ENCODE data around the gene NELFB. TPM values are rescaled to one million over a fixed set of nuclear protein-coding genes. Genes with fewer than 3 reads are reported as not detected.

NELFB gene
- total RNA-seq, 1 donor from 2014 or later: 63.0 TPM

DNA sequence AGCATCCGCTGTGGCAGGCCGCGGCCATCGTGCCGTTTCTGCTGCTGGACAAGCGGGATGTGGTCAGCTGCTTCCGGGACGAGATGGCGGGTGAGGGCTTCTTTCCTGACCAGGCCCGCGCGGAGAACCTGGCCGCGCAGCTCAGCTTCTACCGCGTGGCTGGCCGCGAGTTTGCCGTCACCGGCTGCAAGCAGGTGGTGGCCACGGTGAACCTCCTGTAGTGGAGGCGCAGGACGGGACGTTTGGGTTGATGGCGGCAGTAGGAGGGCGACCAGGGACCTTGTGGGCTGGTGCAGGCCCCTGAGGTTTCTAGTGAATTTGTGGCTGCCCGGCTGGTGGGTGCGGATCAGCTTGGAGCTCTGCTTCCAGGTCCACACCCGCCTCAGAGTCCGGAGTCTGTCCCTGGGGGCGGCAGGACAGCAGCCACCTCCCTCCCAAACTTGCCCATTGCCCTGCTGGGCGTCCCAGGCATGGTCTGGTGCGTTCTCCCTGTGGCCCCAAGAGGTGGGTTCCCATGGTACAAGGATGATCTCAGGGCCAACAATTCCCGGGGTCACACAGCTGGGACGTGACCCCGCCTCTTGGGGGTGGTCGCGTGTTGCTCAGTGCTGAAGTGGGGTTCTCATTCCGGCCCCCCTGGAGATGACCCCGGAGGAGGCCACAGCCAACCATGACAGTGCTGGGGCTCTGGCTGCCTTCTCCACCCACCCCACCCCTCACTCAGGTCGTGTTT lies 24.8 kb downstream of the NELFB start:
- no peak for DNase-seq (ENCODE audit: extremely low read depth, low read depth, low spot score)

DNA sequence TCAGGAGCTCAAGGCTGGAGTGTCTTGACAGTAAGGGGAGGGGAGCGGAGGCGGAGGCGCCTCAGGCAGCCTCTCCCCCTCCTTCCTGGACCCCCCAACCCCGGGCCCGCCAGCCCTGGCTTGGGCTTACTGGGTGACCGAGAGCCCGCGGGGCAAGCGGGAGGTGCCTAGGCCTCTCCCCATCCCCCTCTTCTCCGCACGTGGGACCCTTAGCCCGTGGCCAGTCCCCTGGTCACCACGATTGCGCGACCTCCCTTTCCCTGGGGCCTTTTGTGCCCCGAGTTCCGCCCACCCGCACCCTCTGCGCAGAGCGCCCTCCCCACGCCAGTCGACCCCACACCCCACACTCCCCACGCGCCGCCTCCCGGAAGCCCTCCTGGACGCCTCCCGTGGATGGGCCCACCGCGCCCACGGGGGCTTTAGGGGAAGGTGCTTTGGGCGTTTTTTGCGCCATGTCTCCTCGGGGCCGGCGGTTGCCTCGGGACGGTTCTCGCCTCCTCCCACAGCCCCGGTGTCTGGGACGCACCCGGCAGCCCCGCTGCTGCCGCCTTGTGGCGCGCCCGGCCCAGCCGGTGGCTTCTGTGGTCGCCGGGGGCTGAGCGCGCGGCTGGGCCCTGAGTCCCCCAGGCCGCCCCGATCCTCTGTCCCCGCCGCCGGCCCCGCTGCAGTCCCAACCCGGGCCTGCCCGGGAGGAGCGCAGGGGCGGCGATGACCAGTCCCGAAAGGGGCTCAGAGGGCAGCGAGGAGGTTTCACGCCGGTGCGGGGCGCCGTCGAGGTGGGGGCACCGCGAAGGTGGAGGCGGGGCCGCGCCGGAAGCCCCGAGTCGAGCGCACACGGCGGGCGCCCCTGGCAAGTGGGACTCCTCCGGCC lies 25.6 kb downstream of the NELFB start:
- DNase-seq (ENCODE audit: extremely low read depth, low read depth, low spot score): no peak

DNA sequence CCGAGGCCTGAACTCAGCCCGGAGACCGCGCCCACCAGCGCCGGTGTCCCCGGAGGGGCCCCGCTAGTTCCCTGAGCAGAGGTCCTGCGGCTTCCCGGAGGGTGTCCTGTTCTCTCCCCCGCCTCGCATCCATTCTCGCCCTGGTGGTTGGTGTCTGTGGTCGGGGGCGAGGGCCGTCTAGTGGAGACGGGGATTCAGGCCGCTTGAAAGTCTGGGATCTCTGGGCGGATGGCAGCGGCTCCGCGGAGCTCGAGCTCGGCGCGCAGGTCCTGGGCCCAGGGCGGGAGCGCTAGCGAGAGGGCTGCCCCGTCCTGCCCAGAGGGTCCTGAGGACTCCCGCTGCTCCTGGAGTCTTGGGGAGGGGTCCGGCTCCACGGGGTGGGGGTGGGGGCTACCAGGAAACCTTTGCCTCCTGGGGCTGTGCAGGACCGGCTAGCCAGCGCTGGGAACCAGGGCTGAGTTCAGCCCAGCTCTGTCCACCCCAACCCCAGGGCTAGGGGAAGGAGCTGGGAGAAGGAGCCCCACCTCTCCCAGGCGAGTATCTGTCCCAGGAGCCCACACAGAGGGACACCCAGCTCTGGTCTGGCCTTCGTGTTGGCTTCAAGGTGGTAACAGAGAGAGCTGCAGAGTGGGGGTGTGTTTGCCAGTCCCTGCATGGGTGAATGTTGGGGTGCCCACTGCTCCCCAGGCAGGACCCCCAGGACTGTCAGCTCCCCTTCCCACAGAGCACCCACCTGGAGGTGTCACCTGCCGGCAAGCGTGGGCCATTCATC lies 26.4 kb downstream of the NELFB start:
- DNase-seq (ENCODE audit: extremely low read depth, low read depth, low spot score): no peak

DNA sequence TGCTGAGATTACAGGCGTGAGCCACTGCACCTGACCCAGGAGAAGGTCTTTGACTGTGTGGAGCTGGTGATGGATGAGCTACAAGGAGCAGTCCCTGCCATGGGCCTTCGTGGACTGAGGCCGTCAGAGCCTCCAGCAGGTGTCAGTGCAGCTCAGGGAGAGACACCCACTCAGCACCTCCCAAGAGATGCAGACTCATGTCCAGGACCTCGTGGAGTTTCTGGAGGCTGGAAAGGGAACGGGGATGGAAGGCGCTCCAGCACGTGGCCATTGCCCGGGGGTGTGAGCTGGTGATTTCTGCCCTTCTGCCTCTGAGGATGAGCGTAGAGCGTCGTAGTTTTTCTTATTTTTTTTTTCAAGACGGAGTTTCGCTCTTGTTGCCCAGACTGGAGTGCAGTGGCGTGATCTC lies 31.9 kb downstream of the NELFB start:
- DNase-seq (ENCODE audit: extremely low read depth, low read depth, low spot score): no peak

DNA sequence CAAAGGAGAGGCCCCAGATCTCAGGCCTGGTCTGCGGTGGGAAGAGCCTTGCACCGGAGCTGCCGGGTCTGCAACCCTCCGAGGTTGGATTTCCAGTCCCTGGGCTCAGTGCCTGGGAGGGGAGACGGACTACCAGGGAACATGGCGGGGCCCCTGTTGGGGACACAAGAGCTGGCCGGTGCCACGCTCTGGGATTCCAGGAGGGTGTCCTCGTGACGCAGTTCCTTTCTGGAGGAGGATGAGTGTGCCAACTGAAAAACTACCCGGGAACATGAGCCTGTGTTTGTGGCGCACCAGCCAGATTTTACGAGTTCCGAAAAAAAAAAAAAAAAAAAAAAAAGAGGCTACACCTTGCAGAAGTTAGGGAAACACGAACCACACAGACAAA lies 38.0 kb downstream of the NELFB start:
- no peak for DNase-seq (ENCODE audit: extremely low read depth, low read depth, low spot score)

DNA sequence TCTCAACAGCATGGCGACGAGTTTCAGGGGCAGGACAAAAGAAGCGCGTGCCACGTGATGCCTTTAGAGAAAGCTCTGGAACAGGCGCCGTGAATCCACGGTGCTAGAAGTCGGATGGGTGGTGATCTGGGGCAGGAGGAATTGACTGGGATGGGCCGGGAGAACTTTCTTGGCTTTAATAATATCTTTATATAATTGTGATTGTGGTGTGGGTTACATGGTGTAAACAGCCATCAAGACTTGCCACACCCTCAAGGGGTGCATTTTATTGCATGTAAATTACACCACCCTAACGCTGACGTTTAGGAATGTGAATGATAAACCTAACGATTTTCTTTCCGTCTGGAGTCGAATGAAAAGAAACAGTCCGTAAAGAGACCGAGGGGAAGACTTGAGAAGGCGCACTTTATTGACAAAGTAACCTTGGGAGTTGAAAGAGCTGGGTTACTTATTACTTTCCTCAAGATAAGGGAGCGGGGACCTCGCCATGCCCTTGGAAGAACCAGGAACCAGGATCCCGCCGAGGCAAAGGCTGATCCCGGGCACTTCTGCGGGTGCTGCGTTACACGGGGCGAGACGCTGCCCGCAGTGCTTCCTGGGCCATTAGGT lies 38.5 kb downstream of the NELFB start:
- no peak for DNase-seq (ENCODE audit: extremely low read depth, low read depth, low spot score)

DNA sequence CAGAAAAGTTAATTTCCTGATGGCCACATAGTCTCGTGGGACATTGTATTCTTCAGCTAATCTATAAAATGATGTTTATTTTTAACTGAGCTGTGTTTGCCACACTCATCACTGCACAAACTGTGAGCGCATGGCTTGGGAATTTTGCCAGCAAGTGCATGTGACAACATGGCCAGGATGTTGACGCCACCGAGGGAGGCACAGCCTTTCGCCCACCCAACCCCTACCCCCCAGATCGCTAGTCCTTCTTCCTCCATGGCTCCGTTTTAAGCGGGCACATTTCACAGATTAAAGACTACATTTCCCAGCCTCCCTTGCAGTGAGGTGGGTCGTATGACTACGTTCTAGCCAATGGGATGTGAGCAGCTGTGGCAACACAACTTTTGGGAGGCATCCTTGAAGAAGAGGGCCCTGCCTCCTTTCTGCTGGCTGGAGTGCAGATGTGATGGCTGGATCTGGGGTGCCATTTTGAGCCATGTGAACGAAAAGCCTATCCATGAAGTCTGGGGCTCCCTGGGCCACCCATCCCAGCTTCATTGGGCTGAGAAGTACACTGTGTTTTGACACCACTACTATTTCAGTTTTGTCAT lies 39.1 kb downstream of the NELFB start:
- no peak for DNase-seq (ENCODE audit: extremely low read depth, low read depth, low spot score)

DNA sequence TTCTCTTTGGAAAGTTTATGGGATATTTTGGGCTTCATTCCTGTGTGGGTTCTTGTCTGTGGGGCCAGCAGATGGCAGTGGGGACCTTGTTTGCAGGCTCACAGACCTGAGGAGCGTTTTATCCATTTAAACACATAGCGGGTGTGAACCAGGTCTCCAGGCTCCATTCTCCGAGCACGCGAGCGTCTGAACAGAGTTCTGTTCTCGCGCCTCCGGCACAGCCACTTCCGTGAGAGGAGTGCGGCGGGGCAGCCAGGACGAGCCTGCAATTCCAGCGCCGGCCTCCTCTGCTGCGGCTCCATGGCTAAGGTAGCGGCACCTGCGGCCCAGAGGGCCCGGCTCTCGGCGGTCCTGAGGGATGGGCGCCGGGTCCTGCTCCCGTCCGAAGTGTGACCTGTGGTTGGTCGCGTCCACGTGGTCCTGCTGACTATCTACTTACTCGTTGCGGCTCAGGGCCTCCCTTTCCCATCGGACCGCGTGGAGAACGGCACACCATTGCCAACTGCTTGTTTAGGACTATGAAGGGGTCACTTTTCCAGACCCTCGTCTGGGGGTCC lies 39.6 kb downstream of the NELFB start:
- no peak for DNase-seq (ENCODE audit: extremely low read depth, low read depth, low spot score)

DNA sequence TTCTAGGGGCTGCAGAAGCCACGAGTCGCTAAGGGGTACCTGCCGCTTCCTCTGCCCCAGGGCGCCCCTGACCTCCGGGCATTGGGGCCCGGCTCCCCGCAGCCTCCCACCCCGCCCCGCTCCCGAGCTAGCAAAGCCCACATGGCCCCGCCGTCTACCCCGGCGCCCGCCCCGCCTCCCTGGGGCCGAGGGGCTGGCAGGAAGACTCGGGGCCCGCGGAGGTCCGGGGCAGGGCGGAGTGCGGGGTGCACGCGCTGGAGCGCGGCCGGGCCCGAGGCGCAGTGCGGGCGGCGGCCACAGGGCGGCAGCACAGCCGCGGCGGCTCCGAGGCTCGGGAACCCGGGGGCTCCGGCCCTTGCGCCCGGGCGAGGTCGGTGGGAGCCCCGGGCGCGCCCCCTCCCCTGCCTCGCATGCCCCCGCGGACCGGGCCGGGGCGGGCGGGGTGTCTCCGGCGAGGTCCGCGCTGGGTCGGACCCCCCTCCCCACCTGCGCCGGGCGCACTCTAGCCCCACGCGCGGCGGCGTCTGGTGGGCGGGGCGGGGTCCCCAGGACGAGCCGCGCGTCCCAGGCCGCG lies 40.2 kb downstream of the NELFB start:
- DNase-seq (ENCODE audit: extremely low read depth, low read depth, low spot score): no peak

DNA sequence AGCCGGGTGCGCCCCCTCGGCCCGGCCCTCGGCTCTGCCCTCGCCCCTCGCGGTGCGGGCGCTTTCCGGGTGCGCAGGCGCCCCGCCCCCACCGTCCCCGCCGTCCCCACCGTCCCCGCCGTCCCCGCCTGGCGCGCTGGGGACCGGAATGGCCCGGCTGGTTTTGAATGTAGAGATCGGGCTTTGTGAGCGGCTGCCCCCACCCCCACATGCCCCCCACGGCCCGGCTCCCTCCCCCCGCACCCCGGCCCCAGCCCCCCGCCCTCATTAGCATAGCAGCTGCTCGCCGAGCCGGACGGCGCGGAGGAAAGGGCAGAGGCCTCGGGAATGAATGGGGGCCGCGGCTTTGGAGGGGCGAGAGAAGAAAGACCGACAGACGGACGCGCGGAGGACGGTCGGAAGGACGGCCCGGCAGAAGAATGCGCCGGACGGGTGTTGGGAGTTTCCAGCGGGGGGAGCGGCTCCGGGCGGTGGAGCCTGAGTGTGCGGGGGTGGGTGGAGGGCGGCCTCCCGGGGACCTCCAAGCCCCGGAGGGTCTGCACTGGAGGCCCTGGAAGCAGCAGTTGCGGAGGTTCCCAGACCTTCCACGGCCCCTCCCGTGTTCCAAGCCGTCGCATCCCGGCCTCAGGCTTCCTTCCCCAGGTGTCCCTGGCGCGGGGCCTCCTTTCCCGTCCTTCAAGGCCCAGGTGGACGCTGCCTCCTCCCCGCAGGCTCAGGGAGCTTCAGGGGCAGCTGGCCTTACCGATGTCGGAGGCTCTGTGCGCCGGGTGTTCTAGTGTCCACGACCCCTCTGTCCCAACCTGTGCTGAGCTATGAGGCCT lies 40.9 kb downstream of the NELFB start:
- DNase-seq (ENCODE audit: extremely low read depth, low read depth, low spot score): no peak

DNA sequence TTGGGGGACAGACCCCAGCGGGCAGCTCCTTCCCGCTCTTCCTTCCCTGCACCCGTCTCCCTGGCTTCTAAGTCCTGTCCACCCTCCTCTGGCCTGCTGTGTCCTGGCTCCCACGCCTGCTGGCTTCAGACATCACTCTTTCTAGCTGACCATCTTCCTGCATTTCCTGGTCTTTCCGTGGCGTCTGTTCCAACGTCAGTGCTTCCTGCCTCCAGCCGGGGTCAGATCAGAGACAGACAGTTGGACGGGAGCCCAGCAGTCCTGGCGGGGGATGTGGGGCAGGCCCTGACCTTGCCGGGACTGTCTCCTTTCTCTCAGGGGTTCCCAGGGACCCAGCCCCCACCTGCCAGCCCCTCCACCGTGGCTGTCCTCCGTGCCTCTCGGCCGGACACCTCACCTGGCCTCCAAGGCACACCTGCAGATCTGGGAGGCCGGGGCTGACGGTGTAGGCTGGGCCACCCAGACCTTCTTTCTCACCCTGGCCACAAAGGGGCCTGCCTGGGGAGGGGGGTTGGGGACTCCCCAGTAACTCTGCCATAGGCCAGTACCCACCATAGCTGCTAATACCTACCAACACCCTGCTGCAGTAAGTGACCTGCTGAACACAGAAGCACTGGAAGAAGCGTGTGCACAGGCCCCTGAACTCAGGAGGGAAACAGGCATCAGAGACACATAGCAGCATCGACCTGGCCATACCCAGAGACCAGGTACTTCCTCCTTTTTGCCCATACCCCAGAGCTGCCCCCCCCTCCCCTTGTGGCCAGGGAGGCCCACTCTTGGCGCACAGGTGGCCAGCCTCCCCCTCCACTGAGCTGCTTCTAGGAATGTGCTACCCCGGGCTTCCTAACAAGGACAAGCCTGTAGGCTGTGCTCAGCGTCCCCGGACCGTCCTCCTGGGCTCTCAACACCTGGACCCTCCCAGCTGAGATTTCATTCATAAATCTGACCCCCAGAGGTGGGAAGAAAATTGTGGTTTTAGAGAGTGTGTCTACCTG lies 41.8 kb downstream of the NELFB start:
- DNase-seq (ENCODE audit: extremely low read depth, low read depth, low spot score): peak; percentile 82

DNA sequence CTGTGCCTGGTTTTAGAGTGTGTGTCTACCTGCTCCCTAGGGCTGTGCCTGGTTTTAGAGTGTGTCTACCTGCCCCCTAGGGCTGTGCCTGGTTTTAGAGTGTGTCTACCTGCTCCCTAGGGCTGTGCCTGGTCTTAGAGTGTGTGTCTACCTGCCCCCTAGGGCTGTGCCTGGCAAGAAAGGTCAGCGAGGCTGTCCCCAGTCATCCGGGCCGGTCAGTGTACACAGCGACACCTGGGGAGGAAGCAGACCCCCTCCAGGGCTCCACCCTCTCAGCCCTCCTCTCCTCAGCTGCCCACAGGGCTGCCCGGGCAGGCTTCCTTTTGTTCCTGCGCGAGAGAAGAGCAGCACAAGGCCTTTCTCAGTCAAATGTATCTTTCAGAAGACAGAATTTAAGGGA lies 42.8 kb downstream of the NELFB start:
- no peak for DNase-seq (ENCODE audit: extremely low read depth, low read depth, low spot score)

DNA sequence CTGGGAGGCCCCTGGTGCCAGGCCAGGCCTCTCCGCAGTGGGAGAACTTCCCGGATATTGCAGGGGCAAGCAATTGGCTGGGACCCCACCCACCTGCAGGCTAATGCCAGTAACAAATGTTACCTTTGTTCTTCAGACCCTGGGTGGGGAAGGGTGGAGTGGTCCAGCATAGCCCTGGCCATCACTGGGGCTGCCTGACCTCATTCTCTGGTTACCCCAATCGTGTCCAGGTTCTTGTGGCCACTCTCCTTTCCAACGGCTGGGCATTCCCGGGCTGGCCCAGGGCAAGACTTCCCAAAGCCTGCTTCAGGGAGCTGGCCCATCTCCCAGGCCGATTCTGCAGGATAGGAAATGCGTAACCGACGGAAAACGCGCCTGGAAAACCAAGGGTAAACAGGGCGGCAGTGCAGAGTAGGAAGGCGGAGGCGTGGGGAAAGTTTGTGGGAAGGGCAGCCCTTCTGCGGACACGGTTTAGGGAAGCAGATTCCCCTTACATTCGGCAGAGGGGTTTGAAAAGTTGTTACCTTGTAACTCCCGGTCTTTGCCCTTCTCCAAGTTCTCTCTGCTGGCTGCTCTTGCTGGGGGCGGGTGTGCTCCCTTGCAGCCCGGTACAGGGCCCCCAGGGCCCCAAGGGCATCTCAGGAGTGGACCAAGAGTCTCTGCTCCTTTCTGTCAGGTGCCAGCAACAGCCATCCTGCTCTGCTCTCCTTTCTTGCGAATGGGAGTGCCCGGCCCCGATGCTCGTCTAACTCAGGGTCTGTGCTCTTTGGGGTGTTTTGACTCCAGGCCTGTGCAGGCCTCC lies 43.5 kb downstream of the NELFB start:
- DNase-seq (ENCODE audit: extremely low read depth, low read depth, low spot score): no peak

DNA sequence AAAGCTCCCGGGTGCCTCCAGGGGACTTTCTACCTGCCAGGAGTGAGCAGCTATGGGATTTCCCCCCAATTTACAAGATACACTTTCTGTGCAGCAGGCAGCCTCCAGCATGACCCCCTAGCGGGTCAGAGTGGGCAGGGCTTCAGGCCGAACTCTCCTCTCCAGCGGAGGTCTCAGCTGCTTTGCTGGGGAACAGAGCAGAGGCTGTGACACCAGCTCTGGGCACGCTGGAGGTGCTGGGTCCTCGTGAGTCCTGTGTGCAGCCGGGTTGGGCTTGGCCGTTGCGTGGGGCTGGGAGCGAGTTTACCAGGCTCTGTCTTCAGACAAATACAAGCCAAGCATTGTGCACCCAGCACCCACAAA lies 44.1 kb downstream of the NELFB start:
- DNase-seq (ENCODE audit: extremely low read depth, low read depth, low spot score): no peak

DNA sequence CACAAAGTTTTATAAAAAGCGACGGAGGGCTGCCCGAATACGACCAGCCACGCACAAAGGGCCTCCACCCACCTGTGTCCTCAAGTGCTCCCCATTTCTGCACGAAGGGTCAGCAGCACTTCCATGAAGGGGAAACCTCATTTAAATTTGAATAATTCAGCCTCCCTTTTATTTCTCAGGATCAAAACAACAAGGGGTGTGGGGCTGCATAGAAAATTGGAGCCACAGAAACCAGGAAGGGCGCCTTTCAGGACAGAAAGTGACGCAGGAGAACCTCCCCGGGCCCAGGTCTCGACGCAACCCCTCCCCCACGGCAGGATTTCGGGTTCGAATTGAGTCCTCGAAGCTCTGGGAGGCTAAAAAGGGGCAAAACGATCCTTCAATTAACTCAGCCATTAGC lies 44.8 kb downstream of the NELFB start:
- no peak for DNase-seq (ENCODE audit: extremely low read depth, low read depth, low spot score)

DNA sequence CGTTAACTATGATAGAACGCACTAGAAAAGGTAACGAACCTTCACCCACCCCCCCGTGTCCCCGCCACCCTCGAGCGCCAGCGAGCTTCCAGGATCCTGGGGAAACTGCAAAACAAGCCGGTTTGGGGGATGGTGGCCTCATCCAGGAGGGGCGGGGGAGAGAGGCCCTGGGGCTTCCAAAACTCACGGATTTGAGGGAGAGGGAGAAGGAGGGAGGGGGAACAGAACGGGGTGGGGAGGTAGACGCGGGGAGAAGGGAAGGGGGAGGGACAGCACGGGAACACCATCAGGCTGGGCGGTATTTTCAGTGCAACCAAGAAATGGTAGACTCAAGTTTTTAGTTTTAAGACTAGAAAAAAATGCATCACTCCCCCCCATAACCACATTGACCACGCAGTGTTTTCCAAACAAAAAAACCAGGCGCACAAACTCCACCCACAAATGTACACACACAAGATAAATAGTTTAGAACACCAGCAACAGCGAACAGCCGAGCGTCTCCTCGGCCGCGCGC lies 45.5 kb downstream of the NELFB start:
- no peak for DNase-seq (ENCODE audit: extremely low read depth, low read depth, low spot score)

All from glomerular endothelial cell (primary cell).